Ishikawa (cell line): ENCODE data around the gene IL1A.

Experiments
- CEBPB ChIP-seq: IDR thresholded peaks from 2 replicates; pipeline ENCODE4 v1.6.1; 2012
- CREB1 ChIP-seq: IDR thresholded peaks from 2 replicates; pipeline ENCODE4 v1.6.1; 2012; ENCODE audit warnings: low read depth
- EGR1 ChIP-seq: IDR thresholded peaks from 2 replicates; pipeline ENCODE4 v1.6.1; 2012
- EP300 ChIP-seq: IDR thresholded peaks from 2 replicates; pipeline ENCODE4 v1.6.1; 2012; ENCODE audit warnings: borderline replicate concordance
- FOXM1 ChIP-seq: IDR thresholded peaks from 2 replicates; pipeline ENCODE4 v1.6.1; 2012; ENCODE audit warnings: low read depth, borderline replicate concordance
- NFIC ChIP-seq: IDR thresholded peaks from 2 replicates; pipeline ENCODE4 v1.6.1; 2012
- RAD21 ChIP-seq: IDR thresholded peaks from 2 replicates; pipeline ENCODE4 v1.6.1; 2012; ENCODE audit warnings: low read depth
- TAF1 ChIP-seq: IDR thresholded peaks from 2 replicates; pipeline ENCODE4 v1.6.1; 2012; ENCODE audit warnings: low read depth, mild to moderate bottlenecking
- TCF12 ChIP-seq: IDR thresholded peaks from 2 replicates; pipeline ENCODE4 v1.6.1; 2012; ENCODE audit warnings: low read depth
- TEAD4 ChIP-seq: IDR thresholded peaks from 2 replicates; pipeline ENCODE4 v1.6.1; 2012
- YY1 ChIP-seq: IDR thresholded peaks from 2 replicates; pipeline ENCODE4 v1.6.1; 2012; ENCODE audit warnings: low read depth
- ZBTB7A ChIP-seq: IDR thresholded peaks from 2 replicates; pipeline ENCODE4 v1.6.1; 2012; ENCODE audit warnings: low read depth
- TF ChIP-seq, protein P1 (sequence below): IDR thresholded peaks from 2 replicates; pipeline ENCODE4 v1.6.1; 2012; ENCODE audit warnings: low read depth, mild to moderate bottlenecking
- TF ChIP-seq, protein P2 (sequence below): IDR thresholded peaks from 2 replicates; pipeline ENCODE4 v1.6.1; 2012
- TF ChIP-seq, protein P3 (sequence below): IDR thresholded peaks from 2 replicates; pipeline ENCODE4 v1.6.1; 2012

IL1A gene

DNA sequence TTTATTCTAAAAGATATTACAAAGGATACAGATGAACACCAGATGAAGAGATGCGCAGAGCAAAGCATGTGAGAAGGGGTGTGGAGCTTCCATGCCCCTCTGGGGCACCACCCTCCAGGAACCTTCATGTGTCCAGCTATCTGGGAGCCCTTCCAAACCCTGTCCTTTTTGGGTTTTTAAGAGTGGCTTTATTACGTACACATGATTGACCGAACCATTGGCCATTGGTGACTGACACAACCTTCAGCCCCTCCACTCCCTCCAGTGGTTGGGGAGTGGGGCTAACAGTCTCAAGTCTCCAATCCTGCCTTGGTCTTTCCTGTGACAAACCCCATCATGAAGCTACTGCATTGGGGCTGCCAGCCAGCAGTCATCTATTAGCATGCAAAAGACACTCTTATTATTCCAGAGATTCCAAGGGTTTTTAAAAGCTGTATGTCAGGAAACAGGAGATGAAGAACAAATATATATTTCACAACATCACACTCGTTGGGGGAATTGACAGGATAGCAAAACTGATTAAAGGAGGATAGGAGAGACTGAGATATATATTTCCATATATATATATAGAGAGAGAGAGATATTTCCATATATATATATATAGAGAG is 32.9 kb upstream of the IL1A start:
- TF ChIP-seq, protein P1, sequence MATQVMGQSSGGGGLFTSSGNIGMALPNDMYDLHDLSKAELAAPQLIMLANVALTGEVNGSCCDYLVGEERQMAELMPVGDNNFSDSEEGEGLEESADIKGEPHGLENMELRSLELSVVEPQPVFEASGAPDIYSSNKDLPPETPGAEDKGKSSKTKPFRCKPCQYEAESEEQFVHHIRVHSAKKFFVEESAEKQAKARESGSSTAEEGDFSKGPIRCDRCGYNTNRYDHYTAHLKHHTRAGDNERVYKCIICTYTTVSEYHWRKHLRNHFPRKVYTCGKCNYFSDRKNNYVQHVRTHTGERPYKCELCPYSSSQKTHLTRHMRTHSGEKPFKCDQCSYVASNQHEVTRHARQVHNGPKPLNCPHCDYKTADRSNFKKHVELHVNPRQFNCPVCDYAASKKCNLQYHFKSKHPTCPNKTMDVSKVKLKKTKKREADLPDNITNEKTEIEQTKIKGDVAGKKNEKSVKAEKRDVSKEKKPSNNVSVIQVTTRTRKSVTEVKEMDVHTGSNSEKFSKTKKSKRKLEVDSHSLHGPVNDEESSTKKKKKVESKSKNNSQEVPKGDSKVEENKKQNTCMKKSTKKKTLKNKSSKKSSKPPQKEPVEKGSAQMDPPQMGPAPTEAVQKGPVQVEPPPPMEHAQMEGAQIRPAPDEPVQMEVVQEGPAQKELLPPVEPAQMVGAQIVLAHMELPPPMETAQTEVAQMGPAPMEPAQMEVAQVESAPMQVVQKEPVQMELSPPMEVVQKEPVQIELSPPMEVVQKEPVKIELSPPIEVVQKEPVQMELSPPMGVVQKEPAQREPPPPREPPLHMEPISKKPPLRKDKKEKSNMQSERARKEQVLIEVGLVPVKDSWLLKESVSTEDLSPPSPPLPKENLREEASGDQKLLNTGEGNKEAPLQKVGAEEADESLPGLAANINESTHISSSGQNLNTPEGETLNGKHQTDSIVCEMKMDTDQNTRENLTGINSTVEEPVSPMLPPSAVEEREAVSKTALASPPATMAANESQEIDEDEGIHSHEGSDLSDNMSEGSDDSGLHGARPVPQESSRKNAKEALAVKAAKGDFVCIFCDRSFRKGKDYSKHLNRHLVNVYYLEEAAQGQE, result no peak
- TF ChIP-seq EP300, result no peak
- no peak for TF ChIP-seq TCF12
- no peak for TF ChIP-seq EGR1
- no peak for TF ChIP-seq TEAD4
- TF ChIP-seq, protein P2, sequence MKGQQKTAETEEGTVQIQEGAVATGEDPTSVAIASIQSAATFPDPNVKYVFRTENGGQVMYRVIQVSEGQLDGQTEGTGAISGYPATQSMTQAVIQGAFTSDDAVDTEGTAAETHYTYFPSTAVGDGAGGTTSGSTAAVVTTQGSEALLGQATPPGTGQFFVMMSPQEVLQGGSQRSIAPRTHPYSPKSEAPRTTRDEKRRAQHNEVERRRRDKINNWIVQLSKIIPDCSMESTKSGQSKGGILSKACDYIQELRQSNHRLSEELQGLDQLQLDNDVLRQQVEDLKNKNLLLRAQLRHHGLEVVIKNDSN, result no peak
- no peak for TF ChIP-seq CREB1
- TF ChIP-seq TAF1, result no peak
- TF ChIP-seq CEBPB, result no peak
- TF ChIP-seq NFIC, result no peak

DNA sequence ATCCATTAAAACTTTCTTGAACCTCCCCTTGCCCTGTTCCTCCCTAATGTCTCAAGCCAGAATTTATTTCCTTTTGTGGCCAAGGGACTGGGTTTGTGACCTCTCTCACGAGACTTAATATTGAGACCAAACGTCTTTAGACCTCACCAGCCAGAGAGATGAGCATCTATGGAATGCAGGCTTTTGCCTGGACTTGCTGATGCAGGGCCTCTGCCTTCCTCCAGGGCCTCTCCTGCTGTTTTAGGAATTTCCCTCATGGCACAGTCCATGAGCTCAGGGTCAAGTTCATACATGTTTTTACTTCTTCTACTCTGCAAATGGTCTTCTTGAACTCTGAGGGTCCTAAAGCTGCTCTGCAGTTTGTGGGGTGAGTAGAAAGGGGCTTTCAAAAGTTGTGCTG is 30.0 kb upstream of the IL1A start:
- TF ChIP-seq EGR1 (no peak), RAD21 (no peak), FOXM1 (no peak), TAF1 (no peak), EP300 (no peak), YY1 (no peak), CEBPB (no peak), TCF12 (no peak), TEAD4 (no peak), NFIC (no peak), ZBTB7A (no peak), CREB1 (no peak)
- TF ChIP-seq, protein P2, result no peak
- TF ChIP-seq, protein P1, result no peak
- TF ChIP-seq, protein P3, sequence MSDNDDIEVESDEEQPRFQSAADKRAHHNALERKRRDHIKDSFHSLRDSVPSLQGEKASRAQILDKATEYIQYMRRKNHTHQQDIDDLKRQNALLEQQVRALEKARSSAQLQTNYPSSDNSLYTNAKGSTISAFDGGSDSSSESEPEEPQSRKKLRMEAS, result no peak

DNA sequence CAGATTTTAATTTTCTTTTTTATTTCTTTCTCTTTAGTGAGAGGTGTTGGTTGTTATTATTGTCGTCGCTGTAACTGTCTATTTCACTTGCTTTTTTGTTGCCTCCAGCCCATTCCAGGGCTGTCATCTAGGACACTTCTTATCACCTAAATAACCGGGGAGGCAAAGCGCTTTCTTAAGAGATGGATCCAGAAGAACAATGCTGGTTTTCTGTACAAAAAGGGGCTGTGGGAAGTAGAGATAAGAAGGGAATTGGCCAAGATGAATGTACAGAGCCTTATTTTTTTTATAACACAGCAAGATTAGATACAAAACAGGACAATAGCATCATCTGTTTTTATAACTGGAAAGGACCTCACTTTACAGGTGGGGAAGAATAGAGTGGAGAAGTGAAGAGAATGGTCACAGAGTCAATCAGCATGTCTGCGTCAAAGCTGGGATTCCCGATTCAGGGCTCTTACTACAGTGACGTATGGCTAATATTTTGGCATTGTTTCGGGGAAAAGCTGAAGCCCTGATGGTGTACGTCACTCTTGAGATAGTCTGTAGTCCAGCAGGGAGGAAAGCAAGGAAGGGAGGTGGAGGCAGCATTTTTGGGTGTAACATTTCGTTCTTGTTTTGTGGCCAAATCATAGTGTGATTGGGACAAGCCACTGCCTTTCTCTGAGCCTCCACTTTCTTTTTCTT is 29.1 kb upstream of the IL1A start:
- TF ChIP-seq, protein P1, result no peak
- TF ChIP-seq, protein P3, result no peak
- TF ChIP-seq TAF1 (no peak), TCF12 (no peak), TEAD4 (no peak), CEBPB (no peak), RAD21 (no peak)

DNA sequence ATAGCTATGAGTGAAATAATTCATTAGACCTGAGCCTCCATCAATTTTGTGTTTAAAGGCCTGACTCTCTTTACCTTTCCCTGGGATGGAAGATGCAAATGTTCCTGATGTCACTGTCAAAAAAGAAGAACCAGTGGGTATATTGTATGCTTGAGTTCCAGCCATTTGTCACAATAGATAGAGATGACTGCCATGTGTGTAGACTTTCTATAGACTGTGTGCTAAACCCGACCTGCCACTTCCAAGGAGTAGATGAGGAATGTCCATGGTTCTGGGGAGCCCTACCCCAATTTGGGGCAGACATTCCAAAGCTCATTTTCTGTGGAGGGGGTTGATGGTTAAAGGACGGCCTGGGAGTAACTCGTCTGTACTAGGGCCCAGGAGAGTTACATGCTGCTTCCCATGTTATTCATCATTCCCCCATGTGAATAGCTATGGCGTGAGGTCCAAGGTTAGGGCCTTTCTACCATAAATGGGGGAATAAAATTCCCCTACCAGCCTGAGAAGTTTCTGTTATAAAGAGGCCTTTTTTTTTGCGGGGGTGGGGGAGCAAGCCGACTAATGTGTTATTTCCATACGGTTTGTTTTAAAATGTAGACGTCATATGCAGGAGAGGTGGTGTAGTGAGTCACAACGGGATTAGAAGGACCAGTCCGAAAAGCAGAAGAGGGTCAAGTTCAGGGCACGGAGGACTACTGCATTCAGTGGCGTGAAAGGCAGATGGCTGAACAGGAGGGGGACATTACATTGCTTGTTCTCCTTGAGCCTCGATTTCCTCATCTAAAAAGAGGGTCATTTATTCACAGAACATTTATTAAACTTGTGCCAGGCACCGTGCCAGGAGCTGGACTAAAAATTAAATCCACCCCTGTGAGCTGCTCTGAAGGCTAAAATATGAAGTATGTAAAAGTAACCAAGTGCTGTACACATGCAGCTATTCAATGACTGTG is 28.3 kb upstream of the IL1A start:
- TF ChIP-seq, protein P2, result no peak
- no peak for TF ChIP-seq TEAD4
- no peak for TF ChIP-seq CREB1
- TF ChIP-seq FOXM1, result no peak
- no peak for TF ChIP-seq ZBTB7A
- TF ChIP-seq, protein P1, result no peak
- TF ChIP-seq TCF12, result no peak
